ENCODE results near the gene FHOD3. TPM values are rescaled to one million over a fixed set of nuclear protein-coding genes. Genes with fewer than 3 reads are reported as not detected.

The FHOD3 gene
- total RNA-seq, 4 donors from 2014 or later: 24.1 to 51.4 (median 33.8) TPM

- H3K27ac ChIP-seq (replicated peaks in 1 of 4): no peak overlapping the region
- no peaks in the 10 kb centered on the region for H3K27me3 ChIP-seq
- peaks cover 0 to 4% (median 0%) of the 10 kb centered on the region in 4 donors for H3K4me1 ChIP-seq
- DNase-seq (ENCODE audit: extremely low spot score): no peak
- TF ChIP-seq POLR2AphosphoS5 (IDR thresholded peaks at IDR 0.05) (no peak), EP300 (IDR thresholded peaks at IDR 0.05) (no peak), POLR2A (IDR thresholded peaks at IDR 0.05; ENCODE audit: low read depth) (no peak)
- H3K9me3 ChIP-seq: no peaks in the 10 kb centered on the region
- intact Hi-C loops (cut with DNase I): no loop called here
- 88% methylated on average over 3 of the region's 3 CpGs for WGBS
- H3K4me3 ChIP-seq: no peak overlapping the region
- H3K36me3 ChIP-seq: peaks cover 10 to 56% (median 18%) of the 10 kb centered on the region in 4 donors
Observed at GRCh38 chr18:36818652-36819051, 521.1 kb downstream of the FHOD3 start.

GRCh38 chr18:36819621-36820020, 522.1 kb downstream of the FHOD3 start:
- Histone ChIP-seq H3K27me3 (no peaks in the 10 kb centered on the region), H3K9me3 (no peaks in the 10 kb centered on the region), H3K4me3 (no peak overlapping the region), H3K4me1 (peaks cover 0 to 3% (median 0%) of the 10 kb centered on the region in 4 donors), H3K36me3 (peaks cover 10 to 53% (median 18%) of the 10 kb centered on the region in 4 donors), H3K27ac (replicated peaks in 1 of 4) (no peak overlapping the region)
- intact Hi-C loops (cut with DNase I): no loop called here
- TF ChIP-seq CTCF (IDR thresholded peaks at IDR 0.05) (no peak), POLR2AphosphoS5 (IDR thresholded peaks at IDR 0.05) (no peak), POLR2A (IDR thresholded peaks at IDR 0.05; ENCODE audit: low read depth) (no peak), EP300 (IDR thresholded peaks at IDR 0.05) (no peak)
- no peak for DNase-seq (ENCODE audit: extremely low spot score)

- 94% methylated on average over 4 of the region's 4 CpGs for WGBS
- H3K36me3 ChIP-seq: peaks cover 10 to 34% (median 16%) of the 10 kb centered on the region in 4 donors
- no peaks in the 10 kb centered on the region for H3K9me3 ChIP-seq
- H3K27ac ChIP-seq (replicated peaks in 1 of 4): no peak overlapping the region
- no peaks in the 10 kb centered on the region for H3K27me3 ChIP-seq
- H3K4me1 ChIP-seq: no peaks in the 10 kb centered on the region
- no peak overlapping the region for H3K4me3 ChIP-seq
- TF ChIP-seq POLR2A (IDR thresholded peaks at IDR 0.05; ENCODE audit: low read depth): no peak
- TF ChIP-seq EP300 (IDR thresholded peaks at IDR 0.05): no peak
- no peak for TF ChIP-seq CTCF (IDR thresholded peaks at IDR 0.05)
- no peak for TF ChIP-seq POLR2AphosphoS5 (IDR thresholded peaks at IDR 0.05)
- no peak for DNase-seq (ENCODE audit: extremely low spot score)
- intact Hi-C loops (cut with DNase I): no loop called here
Observed at GRCh38 chr18:36821681-36822080, 524.2 kb downstream of the FHOD3 start.

- no peak overlapping the region for H3K27ac ChIP-seq (replicated peaks in 1 of 4)
- H3K9me3 ChIP-seq: no peaks in the 10 kb centered on the region
- no peak overlapping the region for H3K4me3 ChIP-seq
- peaks cover 0 to 11% (median 0%) of the 10 kb centered on the region in 4 donors for H3K36me3 ChIP-seq
- peaks cover 15 to 25% (median 21%) of the 10 kb centered on the region in 4 donors for H3K4me1 ChIP-seq
- TF ChIP-seq POLR2A (IDR thresholded peaks at IDR 0.05; ENCODE audit: low read depth) (no peak), POLR2AphosphoS5 (IDR thresholded peaks at IDR 0.05) (no peak)
- DNase-seq (ENCODE audit: extremely low spot score): no peak
- intact Hi-C loops (cut with DNase I): no loop called here
- no peaks in the 10 kb centered on the region for H3K27me3 ChIP-seq
Observed at GRCh38 chr18:36825526-36825925, 528.0 kb downstream of the FHOD3 start.

- WGBS: 94% methylated on average over 3 of the region's 3 CpGs
- H3K27ac ChIP-seq (replicated peaks in 1 of 4): no peak overlapping the region
- intact Hi-C loops (cut with DNase I): no loop called here
- TF ChIP-seq CTCF (IDR thresholded peaks at IDR 0.05) (no peak), POLR2AphosphoS5 (IDR thresholded peaks at IDR 0.05) (no peak), POLR2A (IDR thresholded peaks at IDR 0.05; ENCODE audit: low read depth) (no peak), EP300 (IDR thresholded peaks at IDR 0.05) (no peak)
- H3K4me1 ChIP-seq: peaks cover 15 to 30% (median 24%) of the 10 kb centered on the region in 4 donors
- H3K9me3 ChIP-seq: no peaks in the 10 kb centered on the region
- no peak overlapping the region for H3K4me3 ChIP-seq
- no peaks in the 10 kb centered on the region for H3K27me3 ChIP-seq
- no peak for DNase-seq (ENCODE audit: extremely low spot score)
- peaks cover 0 to 11% (median 0%) of the 10 kb centered on the region in 4 donors for H3K36me3 ChIP-seq
Observed at GRCh38 chr18:36826556-36826955, 529.0 kb downstream of the FHOD3 start.

- under 1% methylated on average over 17 of the region's 18 CpGs for WGBS
- Histone ChIP-seq H3K27ac (replicated peaks in 1 of 4) (peak overlapping the region; percentile 80 to 88 (median 84)), H3K9me3 (no peaks in the 10 kb centered on the region), H3K4me3 (peak overlapping the region; percentile 69 to 85 (median 78)), H3K36me3 (peaks cover 0 to under 1% (median 0%) of the 10 kb centered on the region in 4 donors), H3K4me1 (peaks cover 15 to 30% (median 24%) of the 10 kb centered on the region in 4 donors), H3K27me3 (no peaks in the 10 kb centered on the region)
- intact Hi-C loops (cut with DNase I): no loop called here
- DNase-seq (ENCODE audit: extremely low spot score): no peak
- TF ChIP-seq POLR2AphosphoS5 (IDR thresholded peaks at IDR 0.05): no peak
- no peak for TF ChIP-seq EP300 (IDR thresholded peaks at IDR 0.05)
Observed at GRCh38 chr18:36828157-36828629, 530.7 kb downstream of the FHOD3 start.

Measured in esophagus muscularis mucosa (tissue), 4 donors.